ENCODE data around the gene IL17RA. TPM values are rescaled to one million over a fixed set of nuclear protein-coding genes. Genes with fewer than 3 reads are reported as not detected.

The IL17RA gene
- polyA plus RNA-seq, 1 donor (not counting 4 experiments of a cell fraction or from before 2014, with no cell fraction given), result 6.0 TPM

DNA sequence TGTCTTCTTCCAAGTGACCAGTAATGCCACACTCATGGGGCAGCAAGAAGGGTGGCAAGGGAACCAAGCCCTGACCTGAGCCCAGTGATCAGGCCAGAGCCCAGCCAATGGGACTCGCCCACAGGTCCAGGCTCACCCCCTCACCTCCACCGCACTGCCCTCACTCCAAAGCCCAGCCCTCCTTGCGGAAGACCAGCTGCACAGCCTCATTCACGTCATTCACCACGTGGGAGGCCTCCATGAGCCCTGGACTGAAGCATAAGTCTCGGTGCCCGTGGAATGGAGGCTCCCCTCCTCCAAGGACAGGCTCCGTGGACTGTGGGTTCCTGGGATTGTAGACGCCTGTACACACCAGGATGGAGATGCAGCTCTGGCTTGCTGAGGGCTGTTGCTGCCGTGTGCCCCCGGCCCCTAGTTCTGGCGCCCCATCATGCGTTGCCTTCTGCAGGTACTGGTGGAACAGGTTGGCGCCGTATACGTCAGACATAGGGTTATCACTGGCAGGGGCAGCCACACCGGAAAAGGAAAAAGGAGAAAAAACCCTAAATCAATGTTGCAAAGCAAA, 53.1 kb downstream of the IL17RA start:
- no peaks in the 10 kb centered on the region for H3K79me2 ChIP-seq (ENCODE audit: control insufficient read depth, insufficient read depth, low read length)
- no peaks in the 10 kb centered on the region for H3K4me1 ChIP-seq (ENCODE audit: control insufficient read depth, extremely low read depth, insufficient read depth, low read length)
- TF ChIP-seq CTCF (optimal IDR thresholded peaks at IDR 0.05 in 1 of 3, IDR thresholded peaks at IDR 0.05 in 1 of 3, conservative IDR thresholded peaks at IDR 0.05 in 1 of 3; ENCODE audit: extremely low read depth in 1 of 3, insufficient read depth in 2 of 3, low read length in 3 of 3), result no peak
- TF ChIP-seq EZH2 (IDR thresholded peaks at IDR 0.05; ENCODE audit: low read length), result no peak
- H3K4me2 ChIP-seq (ENCODE audit: control insufficient read depth, extremely low read depth, insufficient read depth, low read depth, low read length), result no peak overlapping the region
- H3K9ac ChIP-seq (ENCODE audit: control insufficient read depth, extremely low read depth, insufficient read depth, low read length), result no peak overlapping the region
- H3K27ac ChIP-seq (ENCODE audit: control insufficient read depth, insufficient read depth, low read length), result no peak overlapping the region
- H3K9me3 ChIP-seq (ENCODE audit: control insufficient read depth, low read depth, low read length), result no peaks in the 10 kb centered on the region
- no peaks in the 10 kb centered on the region for H4K20me1 ChIP-seq (ENCODE audit: control insufficient read depth, extremely low read depth, insufficient read depth, low read length)
- DNase-seq (ENCODE audit: low read depth, low spot score) (no peak), FAIRE-seq (no peak)
- no peak overlapping the region for H2AFZ ChIP-seq (ENCODE audit: control insufficient read depth, low read length)
- peaks cover 8 to 11% of the 10 kb centered on the region in 2 experiments for H3K36me3 ChIP-seq (ENCODE audit: control insufficient read depth in 2 of 2, extremely low read depth in 1 of 2, insufficient read depth in 2 of 2, low read length in 2 of 2)
- no peaks in the 10 kb centered on the region for H3K27me3 ChIP-seq (ENCODE audit: control insufficient read depth, extremely low read depth, insufficient read depth, low read length)
- dilution Hi-C loops (cut with MboI; ENCODE audit: extremely low pct_ligation_motif_present, low sequenced_read_pairs), result no loop called here
- no peaks in the 10 kb centered on the region for H3K9me1 ChIP-seq (ENCODE audit: control insufficient read depth, extremely low read depth, insufficient read depth, low read length)
- H3K4me3 ChIP-seq (ENCODE audit: control insufficient read depth in 2 of 3, extremely low read depth in 1 of 3, insufficient read depth in 2 of 3, low read depth in 1 of 3, low read length in 3 of 3), result no peak overlapping the region

GRCh38 chr22:17138513-17138912, 53.7 kb downstream of the IL17RA start:
- Histone ChIP-seq H3K36me3 (ENCODE audit: control insufficient read depth in 2 of 2, extremely low read depth in 1 of 2, insufficient read depth in 2 of 2, low read length in 2 of 2) (peaks cover 13 to 14% of the 10 kb centered on the region in 2 experiments), H3K9ac (ENCODE audit: control insufficient read depth, extremely low read depth, insufficient read depth, low read length) (no peak overlapping the region), H2AFZ (ENCODE audit: control insufficient read depth, low read length) (no peak overlapping the region), H3K4me1 (ENCODE audit: control insufficient read depth, extremely low read depth, insufficient read depth, low read length) (no peaks in the 10 kb centered on the region), H3K9me3 (ENCODE audit: control insufficient read depth, low read depth, low read length) (no peaks in the 10 kb centered on the region), H3K4me2 (ENCODE audit: control insufficient read depth, extremely low read depth, insufficient read depth, low read depth, low read length) (no peak overlapping the region), H3K27ac (ENCODE audit: control insufficient read depth, insufficient read depth, low read length) (no peak overlapping the region), H3K27me3 (ENCODE audit: control insufficient read depth, extremely low read depth, insufficient read depth, low read length) (no peaks in the 10 kb centered on the region), H3K79me2 (ENCODE audit: control insufficient read depth, insufficient read depth, low read length) (no peaks in the 10 kb centered on the region), H3K9me1 (ENCODE audit: control insufficient read depth, extremely low read depth, insufficient read depth, low read length) (no peaks in the 10 kb centered on the region), H3K4me3 (ENCODE audit: control insufficient read depth in 2 of 3, extremely low read depth in 1 of 3, insufficient read depth in 2 of 3, low read depth in 1 of 3, low read length in 3 of 3) (no peak overlapping the region), H4K20me1 (ENCODE audit: control insufficient read depth, extremely low read depth, insufficient read depth, low read length) (no peaks in the 10 kb centered on the region)
- dilution Hi-C loops (cut with MboI; ENCODE audit: extremely low pct_ligation_motif_present, low sequenced_read_pairs), result no loop called here
- DNase-seq (ENCODE audit: low read depth, low spot score) (no peak), FAIRE-seq (no peak)
- TF ChIP-seq EZH2 (IDR thresholded peaks at IDR 0.05; ENCODE audit: low read length) (no peak), CTCF (optimal IDR thresholded peaks at IDR 0.05 in 1 of 3, IDR thresholded peaks at IDR 0.05 in 1 of 3, conservative IDR thresholded peaks at IDR 0.05 in 1 of 3; ENCODE audit: extremely low read depth in 1 of 3, insufficient read depth in 2 of 3, low read length in 3 of 3) (no peak)

Data from keratinocyte (primary cell).